H54 (cell line): ENCODE measurements around the gene PPP1R2.
"Not testable (repeated sequence)": the region's sequence is repeated elsewhere in the genome, so short reads cannot be mapped to it uniquely, and the experiment has no call there.

Source experiments
- DNase-seq: peaks from one replicate; pipeline ENCODE4 v3.0.0; 2011; ENCODE audit warnings: low spot score, mixed read lengths; ENCODE audit not compliant: insufficient read length
- FAIRE-seq: peaks from 3 replicates; lab custom pipeline; 2011; peaks lifted over from hg19 to GRCh38; lab: Jason Lieb, UNC
- POLR2A ChIP-seq: IDR thresholded peaks from 2 replicates; pipeline ENCODE4 v1.6.1; 2011; ENCODE audit warnings: low read depth, mild to moderate bottlenecking, low read length

Gene PPP1R2

GRCh38 chr3:195537995-195538394 is 5.1 kb downstream of the PPP1R2 start:
- no peak for TF ChIP-seq POLR2A
- no peak for DNase-seq
- FAIRE-seq = no peak

- TF ChIP-seq POLR2A = no peak
- FAIRE-seq = peak; percentile 23
These were observed 7.8 kb downstream of the PPP1R2 start for GRCh38 chr3:195535293-195535692.

GRCh38 chr3:195532834-195533233 is 10.3 kb downstream of the PPP1R2 start:
- DNase-seq (no peak), FAIRE-seq (no peak)
- TF ChIP-seq POLR2A = no peak

More at GRCh38 chr3:195535293-195535692, 7.8 kb downstream of the PPP1R2 start:
- DNase-seq = no peak

- no peak for FAIRE-seq
- no peak for DNase-seq
- no peak for TF ChIP-seq POLR2A
These were observed 10.8 kb downstream of the PPP1R2 start for GRCh38 chr3:195532345-195532744.

GRCh38 chr3:195531683-195532082 is 11.4 kb downstream of the PPP1R2 start:
- TF ChIP-seq POLR2A = no peak
- DNase-seq (no peak), FAIRE-seq (no peak)

- no peak for TF ChIP-seq POLR2A
- FAIRE-seq = no peak
- DNase-seq = no peak
These were observed 16.6 kb downstream of the PPP1R2 start for GRCh38 chr3:195526492-195526891.

GRCh38 chr3:195524171-195524896 is 18.8 kb downstream of the PPP1R2 start:
- DNase-seq (no peak), FAIRE-seq (no peak)
- no peak for TF ChIP-seq POLR2A

GRCh38 chr3:195522254-195523023 is 20.7 kb downstream of the PPP1R2 start:
- no peak for TF ChIP-seq POLR2A
- DNase-seq = no peak
- peak; percentile 86 for FAIRE-seq

- no peak for DNase-seq
- FAIRE-seq = no peak
- TF ChIP-seq POLR2A = no peak
These were observed 26.1 kb downstream of the PPP1R2 start for GRCh38 chr3:195517030-195517429.

- FAIRE-seq = peak; percentile 84
- DNase-seq = not testable (repeated sequence)
These were observed 28.4 kb downstream of the PPP1R2 start for GRCh38 chr3:195514610-195515235.

GRCh38 chr3:195512798-195513345 is 30.3 kb downstream of the PPP1R2 start:
- TF ChIP-seq POLR2A = no peak
- FAIRE-seq = no peak
- DNase-seq = no peak

GRCh38 chr3:195511136-195511535 is 32.0 kb downstream of the PPP1R2 start:
- DNase-seq (no peak), FAIRE-seq (no peak)
- TF ChIP-seq POLR2A = no peak

- DNase-seq (no peak), FAIRE-seq (no peak)
- no peak for TF ChIP-seq POLR2A
These were observed 34.9 kb downstream of the PPP1R2 start for GRCh38 chr3:195508185-195508584.

GRCh38 chr3:195475614-195476013 is 67.5 kb downstream of the PPP1R2 start:
- TF ChIP-seq POLR2A = no peak
- DNase-seq (no peak), FAIRE-seq (no peak)

- not testable (repeated sequence) for DNase-seq, FAIRE-seq
These were observed 68.0 kb downstream of the PPP1R2 start for GRCh38 chr3:195475116-195475515.
